NCI-H2196 treated with DMSO at 0.1 percent for 48 hours (cell line): Measurements from ENCODE around the gene MARVELD1.
"Not testable (repeated sequence)": the region's sequence is repeated elsewhere in the genome, so short reads cannot be mapped to it uniquely, and the experiment has no call there.

Experiments used
- DNase-seq: peaks from one replicate; lab custom pipeline; 2025; ENCODE audit not compliant: unreplicated experiment; lab: John Stamatoyannopoulos, UW

The MARVELD1 gene

DNA sequence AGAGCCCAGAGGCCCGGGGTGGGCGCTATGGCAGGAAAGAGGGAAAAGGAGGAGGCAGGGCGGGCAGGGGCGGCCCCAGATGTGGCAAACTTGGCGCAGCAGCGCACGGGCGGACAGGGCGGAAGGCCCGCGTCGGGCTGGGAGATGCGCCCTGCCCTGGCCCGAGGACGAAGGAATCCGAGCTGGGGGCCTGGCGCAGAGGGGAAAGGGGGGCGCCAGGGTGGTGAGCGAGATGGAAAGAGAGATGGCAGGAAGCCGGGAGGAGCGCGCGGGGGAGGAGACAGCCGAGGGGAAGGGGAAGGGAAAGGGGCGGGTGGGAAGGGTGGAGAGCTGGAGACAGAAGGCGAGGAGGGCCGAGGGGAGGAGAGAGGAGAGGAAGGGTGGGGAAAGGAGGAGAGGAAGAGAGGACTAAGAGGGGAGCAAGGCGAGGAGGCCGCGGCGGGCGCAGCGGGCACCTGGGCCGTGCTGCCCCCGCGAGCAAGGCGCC lies at the start of gene MARVELD1:
TSS of gene MARVELD1 (plus strand) at position 392 of the 487 bp plus-strand sequence. CDS start 147 bp downstream, outside the sequence.
- peak; percentile 24 for DNase-seq

DNA sequence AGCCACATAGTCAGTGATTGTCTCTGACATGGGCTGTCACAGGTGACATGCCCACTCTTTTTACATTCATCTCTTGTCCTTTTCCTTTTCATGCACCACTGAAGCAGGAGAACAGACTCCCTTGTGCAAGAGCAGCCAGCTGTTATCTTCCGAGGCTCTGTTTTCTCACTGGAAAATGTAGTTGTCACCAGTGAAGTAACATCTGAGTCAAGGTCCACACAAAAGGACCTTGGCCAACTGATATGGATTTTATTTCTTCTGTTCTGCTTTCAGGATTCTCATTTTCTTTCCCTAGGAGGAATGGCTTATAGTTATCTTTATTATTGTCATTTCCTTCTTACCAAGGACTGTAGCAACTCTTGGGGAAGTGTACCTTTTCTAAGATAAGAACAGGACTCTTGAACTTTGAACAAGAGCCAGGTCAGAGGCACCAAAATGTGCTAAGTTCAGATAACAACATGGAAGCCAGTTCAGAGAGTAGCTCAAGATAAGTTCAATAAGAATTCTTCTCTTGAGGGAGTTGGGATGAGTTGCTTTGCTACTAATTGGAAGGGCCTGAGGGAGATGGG lies 49.2 kb upstream of the MARVELD1 start:
- no peak for DNase-seq

DNA sequence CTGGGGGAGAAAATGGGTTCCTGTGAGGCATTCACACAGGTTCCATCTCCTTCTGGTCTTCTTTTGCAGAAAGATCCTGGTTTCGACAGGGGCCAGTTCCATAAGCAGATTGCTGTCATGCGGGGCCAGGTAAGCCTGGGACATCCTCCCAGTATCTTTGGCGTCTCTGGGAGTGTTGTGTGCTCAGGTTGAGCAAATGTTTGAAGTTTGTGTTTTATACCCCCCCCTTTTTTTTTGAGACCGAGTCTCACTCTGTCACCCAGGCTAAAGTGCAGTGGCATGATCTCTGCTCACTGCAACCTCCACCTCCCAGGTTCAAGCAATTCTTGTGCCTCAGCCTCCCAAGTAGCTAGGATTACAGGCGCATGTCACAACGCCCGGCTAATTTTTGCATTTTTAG lies 46.5 kb upstream of the MARVELD1 start:
- DNase-seq = no peak

DNA sequence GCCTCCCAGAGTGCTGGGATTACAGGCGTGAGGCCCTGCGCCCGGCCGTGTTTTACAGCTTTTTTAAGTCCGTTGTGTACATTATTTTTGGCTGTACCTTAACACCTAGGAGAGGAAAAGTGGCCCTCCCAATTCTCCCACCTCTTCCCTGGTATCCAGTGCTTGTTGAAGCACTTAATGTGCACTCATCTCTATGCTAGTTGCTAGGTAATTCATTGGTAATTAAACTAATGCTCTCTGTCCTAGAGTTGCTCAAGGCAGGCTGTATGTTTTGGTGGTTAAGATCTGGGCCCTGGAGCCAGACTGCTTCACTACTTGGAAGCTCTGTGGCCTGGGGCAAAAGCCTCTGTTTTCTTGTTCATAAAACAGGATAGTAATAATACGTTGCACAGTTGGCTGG lies 46.1 kb upstream of the MARVELD1 start:
- no peak for DNase-seq

DNA sequence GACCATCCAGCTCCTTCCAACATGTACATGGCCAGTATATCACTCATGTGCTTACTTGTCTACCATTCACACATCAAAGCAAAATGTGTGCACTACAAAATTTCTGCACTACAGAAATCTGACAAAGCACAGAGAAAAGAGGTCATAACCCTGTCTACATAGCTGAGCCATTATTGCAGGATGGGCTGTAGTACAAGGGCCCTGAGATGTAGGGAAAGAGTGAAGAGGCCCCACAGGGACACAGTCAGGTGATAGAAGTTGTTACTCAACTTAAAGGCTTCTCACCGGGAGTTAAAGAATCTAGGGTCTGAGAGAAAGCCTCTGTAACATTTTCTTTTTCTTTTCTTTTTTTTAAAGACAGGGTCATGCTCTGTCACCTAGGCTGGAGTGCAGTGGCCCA lies 44.0 kb upstream of the MARVELD1 start:
- no peak for DNase-seq

DNA sequence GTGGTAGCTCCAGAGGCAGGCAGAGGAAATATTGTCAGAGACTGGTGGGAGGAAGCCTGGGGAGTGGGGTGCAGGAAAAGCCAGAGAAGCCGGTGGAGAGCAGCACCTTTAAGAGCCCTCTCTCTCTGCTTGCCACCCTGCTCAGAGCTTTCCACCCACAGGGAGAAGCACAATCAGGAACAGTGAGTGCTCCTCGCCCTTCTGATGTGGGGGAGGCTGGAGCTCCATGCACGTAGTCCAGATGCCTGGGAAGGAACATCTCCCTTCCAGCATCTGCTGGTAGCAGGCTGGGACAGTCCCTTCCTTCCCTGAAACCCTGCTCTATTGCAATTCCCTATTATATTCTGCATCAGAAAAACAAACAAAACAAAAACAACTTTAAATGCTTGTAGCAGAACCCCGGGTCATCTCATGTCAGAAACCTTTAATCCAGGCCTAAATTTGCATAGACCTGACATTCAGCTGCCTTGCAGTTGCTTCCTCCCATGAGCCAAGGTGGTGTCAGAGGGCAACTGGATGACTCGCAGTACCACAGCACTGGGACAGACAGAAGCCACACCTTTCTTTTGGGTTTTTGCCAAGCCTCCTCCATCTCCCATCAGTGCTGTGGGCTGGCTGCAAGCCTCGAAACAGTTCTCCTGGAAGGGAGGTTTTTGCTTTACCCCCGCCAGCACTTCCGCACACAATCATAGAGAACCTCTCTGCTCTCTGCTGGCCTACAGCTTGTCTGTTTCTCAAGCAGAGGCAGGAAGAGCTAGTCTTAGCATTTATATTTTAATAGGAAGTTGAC lies 39.6 kb upstream of the MARVELD1 start:
- DNase-seq = peak; percentile 48

DNA sequence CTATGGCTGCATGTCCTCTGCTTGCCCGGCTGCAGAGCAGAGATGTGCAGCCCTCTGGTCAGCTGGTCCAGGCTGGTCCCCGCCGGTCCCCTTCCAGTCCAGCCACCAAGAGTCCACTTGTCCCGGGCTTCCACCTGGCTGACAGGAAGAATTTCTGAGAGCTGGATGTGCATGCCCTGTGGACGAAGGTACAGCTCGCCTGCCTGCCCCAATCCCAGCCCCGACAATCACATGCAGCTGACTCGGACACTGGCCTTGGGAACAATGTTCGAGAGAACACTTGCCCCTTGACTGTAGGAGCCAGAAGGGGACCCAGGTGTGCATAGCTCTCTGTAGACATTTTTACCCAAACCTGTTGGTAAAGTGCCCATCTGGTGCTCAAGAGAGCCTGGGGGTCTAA lies 38.3 kb upstream of the MARVELD1 start:
- no peak for DNase-seq

DNA sequence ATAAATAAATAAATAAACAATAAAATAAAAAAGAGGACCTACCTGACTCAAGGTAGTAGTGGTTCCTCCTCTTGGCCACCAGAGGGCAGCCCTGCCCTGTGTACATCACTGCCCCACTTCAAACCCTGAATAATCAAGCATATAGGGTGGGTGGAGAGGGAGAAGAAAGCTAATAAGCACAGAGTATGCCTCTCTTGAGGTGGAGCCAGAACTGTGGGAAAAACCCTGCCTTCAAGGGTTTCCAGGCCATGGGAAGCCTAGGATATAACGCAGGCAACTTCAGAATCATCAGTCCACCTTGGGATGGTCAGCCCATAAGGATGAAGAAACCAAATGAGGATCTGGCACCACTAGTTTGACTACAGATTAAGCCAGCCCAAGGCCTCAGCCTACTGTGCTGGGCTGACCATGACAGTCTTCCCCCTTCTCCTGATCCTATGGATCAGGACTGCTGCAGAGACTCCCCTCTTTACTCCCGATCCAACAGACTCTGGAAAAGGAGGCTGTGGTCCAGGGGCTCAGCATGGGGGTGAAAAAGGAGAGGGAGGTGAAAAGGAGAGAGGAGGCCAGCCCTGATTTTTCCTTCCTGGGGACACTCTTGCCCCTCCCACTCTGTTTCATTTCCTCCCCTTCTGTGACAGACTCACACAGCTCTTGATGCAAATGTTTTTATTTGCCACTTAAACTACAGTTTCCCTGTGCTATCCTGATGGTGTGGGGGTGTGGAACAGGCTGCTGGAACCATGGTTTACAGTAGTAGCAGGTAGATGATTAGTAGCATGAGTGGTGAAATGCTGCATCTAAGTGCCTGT lies 36.6 kb upstream of the MARVELD1 start:
- DNase-seq = peak; percentile 62

DNA sequence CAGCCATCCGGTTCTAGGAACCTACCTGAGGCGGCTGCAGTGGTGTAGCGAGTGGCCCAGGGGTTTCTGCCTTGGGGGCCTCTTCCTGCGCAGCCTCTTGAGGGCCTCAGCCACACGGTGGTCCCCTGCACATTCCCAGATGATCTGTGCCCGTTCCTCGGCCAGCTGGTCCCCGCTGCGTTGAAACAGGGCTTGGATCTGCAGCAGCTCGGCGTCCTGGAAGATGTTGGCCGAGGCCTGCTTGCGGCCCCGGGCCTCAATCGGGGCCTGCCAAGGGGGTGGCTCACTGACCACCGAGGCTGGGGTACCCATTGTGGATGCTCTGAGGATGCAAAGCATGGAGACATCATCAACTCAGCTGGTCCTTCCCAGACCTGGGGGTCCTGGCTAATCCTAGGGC lies 33.9 kb upstream of the MARVELD1 start:
- no peak for DNase-seq

DNA sequence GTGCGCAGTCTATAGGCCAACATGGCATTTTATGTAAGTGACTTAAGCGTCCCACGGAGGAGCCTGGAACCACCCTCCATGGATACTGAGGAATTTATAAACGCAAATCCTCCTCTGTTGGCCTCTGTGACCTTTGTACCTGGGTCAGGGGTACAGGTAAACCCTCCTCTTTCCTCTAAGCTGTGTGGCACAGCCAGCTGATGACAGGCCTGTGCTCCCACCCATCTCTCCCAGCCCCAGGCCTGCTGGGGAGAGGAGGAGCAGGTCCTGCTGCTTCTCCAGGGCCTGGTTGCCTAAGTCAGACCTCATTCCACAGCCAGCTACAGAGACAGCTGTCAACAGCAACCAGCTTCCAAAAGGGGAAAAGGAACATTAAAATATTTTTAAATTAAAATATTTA lies 31.5 kb upstream of the MARVELD1 start:
- DNase-seq = no peak

DNA sequence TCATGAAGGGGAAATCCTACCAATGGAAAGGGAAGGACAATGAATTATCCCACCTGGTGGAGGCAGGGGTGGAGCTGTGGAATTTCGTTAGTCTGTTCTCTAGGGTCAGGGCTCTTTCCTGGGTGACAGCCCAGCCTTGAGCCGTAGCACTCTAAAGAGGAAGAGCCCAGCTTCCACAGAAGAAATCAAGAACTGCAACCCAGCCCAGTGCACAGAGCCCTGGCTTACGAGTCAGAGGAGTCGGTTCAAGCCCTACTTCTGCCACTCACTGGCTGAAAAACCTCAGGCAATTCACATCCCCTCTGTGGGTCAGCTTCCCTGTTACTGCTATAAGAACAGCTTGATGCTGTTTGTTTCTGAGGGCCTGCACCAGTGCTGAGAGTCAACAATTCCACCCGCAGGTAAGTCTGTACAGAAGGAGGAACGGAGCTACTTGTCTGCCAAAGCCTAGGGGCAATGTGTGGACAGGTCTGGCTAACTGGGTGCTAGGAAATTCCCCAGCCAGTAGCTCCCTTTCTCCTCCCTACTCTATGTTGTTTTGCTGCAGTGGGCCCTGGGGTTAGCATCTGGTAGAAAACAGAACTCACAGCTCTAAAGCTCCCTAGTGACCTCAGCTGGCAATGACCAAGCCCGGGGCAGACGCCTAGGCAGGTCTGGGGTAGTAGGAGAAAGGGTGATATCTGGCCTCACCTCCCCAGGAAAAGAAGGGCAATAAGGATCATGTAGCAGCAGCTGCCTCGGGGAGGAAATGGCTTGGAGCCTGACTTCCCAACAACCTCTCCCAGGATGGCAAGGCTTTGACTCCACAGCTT lies 29.8 kb upstream of the MARVELD1 start:
- DNase-seq = peak; percentile 34

DNA sequence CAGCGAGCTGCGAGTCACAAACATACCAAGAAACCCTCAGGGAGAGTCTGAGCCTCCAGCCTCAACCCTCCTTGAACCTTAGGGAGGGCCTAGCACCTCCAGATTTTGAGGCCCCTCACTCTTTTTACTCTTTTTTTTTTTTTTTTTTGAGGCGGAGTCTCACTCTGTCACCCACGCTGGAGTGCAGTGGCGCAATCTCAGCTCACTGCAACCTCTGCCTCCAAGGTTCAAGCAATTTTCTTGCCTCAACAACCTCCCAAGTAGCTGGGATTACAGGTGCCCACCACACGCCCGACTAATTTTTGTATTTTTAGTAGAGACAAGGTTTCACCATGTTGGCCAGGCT lies 29.2 kb upstream of the MARVELD1 start:
- DNase-seq = not testable (repeated sequence)

DNA sequence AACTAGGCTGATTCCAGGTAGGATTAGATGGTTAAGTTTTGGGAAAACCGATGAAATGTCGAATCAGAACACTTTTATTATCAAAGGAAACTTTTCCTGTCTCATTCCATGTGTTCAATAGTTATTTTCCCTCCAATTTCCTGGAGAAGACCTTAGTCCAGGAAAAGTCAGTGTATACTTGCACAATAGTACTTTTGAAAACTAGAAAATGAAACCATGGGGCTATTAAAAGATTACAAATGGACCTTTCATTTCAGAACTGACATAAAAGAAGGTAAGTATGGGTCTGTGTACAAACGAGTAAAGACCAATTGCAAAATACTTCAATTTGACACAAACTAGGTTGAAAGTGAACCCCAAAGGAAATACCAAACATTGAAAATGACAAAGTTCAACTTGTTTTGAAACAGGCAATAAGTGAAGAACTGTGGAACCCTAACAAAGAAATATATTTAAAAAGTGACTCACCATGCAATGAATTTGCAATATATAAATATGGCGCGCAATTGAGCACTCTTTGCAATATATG lies 28.6 kb upstream of the MARVELD1 start:
- no peak for DNase-seq

DNA sequence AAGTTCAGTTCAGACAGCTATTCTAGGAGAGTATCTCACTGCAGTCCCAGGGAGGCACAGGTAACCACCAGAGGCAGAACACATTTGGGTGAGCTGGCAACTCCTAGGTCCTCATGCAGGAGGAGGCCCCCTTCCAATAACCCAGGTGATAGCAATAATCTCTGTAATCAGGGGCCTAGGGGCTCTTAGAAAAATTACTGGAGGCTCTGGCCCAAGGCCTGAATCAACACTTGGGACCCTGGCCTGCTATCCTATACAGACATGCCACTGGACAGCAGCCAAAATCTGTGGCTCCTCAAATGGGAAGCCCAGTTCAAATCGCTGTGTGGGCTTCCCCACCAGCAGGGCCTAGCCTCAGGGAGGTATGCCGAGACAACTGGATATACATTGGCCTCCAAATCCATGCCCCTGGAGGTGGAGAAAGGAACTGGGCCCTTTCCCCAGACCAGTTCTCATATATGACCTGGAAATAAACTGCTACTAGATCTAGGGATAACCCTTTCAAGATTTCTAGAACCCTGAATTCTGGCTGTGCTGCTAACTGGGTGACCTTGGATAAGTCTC lies 28.1 kb upstream of the MARVELD1 start:
- no peak for DNase-seq

DNA sequence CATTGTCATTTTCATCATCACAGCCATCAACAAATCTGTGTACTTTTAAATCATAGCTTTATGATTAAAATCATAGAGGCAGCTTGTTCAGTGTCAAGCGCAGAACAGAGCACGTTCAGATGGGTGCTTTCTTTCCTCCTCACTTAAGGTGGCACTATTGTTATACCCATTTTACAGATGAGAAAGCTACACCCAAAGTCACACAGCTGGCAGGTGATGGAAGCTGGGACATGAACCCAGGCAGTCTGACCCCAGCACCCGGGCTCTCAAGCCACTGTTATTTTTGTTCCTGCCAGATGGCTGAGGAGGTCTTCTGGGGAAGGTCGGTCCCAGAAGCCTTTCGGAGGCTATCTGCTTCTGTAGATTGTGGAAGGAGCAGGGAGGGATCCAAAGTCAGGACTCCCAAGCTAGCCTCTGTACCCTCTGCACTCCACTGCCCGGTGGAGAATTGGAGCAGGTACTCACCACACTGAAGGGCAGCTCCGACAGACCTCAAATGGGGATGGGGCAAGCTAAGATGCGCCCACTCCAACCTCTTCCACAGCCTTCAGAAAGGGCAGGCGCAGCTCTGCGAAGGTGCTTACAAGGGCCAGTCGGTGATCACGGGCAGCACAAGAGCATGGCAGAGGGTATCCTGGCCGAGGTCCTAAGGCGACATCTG lies 27.1 kb upstream of the MARVELD1 start:
- DNase-seq = no peak

DNA sequence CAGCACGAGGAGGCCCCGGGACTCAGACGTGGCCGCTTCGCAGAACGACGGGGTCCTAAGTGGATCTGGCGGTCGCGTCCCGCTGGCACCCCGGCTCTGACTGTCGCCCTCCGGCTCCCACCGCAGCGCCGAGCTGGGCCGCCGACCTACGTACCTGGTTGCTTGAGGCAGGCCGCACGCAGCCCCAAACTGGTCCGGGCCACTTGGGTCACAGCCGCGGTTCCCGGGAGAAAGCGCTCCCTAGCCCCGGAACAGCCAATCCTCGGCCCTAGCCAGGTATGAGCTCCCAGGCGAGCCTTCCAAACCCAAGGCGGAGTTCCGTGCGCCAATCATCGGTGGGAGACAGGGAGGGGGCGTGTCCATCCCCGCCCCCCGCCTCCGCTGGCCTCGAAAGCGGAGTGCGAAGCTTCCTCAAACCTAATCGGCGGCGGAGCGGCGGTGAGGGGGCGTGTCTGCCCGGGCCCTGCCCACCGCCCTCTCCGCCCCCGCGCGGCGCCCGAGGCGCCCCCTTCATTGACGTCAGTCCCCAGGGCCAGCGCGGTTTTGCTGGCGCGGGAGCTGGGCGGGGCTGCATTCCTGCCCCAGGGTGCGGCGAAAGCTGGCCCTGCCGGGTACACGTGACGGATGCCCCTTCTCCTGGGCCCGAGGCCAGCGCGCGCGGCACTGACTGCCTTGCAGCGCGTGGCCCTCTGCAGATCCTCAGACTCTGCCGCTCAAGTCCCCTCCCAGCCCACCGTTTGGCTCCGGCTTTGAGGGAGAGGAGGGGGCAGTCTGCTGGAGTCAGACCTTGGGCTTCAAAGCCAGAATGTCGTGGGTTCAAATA lies 26.4 kb upstream of the MARVELD1 start, which contains the start of gene AVPI1:
TSS of gene AVPI1 (minus strand) at position 280 of the 823 bp plus-strand sequence. CDS start 7,336 bp downstream, outside the sequence.
- peak; percentile 97 for DNase-seq

DNA sequence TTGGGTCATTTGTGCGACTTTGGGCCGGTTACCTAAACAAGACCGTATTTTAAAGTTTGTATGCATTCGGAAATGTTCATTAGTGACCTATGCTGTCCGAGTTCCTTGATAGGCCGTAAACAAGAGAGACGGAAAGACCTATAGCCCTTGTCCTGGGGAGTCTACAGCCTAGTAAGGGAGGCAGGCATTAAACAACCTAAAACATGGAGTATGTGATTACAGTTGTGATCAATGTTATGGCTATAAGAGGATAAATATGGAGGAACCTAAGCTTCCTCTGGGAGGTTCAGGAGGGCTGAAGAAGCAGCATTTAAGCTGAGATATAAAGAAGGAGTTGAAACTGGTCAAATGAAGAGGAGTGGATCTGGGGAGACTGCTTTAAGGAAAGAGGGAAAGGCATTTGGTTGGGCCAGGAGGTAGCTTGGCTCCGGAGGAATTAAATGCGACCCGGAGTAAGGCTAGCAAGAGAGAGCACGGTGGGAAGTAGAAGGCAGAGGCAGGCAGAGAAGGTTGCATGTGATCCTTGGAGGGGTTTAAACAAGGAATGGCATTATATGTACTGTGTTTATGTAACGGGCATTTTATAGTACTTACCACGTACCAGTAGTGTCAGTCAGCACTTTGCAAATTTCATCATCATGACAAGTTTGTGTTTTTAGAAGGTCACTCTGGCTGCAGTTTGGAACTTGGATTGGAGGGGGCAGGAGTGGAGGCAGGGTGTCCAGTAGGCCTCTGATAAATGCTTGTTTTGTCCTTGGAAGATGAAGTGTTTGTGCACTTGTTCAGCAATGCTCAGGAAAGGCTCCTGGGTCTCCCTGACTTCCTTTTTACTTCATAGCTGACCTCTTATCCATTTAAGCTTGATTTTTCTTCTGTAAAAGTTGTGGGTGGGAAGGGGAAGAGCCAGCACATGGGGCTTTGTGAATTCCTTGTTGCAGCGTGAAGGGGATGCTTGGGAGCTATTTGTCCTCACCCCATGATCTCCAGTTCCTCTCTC lies 25.4 kb upstream of the MARVELD1 start:
- no peak for DNase-seq

DNA sequence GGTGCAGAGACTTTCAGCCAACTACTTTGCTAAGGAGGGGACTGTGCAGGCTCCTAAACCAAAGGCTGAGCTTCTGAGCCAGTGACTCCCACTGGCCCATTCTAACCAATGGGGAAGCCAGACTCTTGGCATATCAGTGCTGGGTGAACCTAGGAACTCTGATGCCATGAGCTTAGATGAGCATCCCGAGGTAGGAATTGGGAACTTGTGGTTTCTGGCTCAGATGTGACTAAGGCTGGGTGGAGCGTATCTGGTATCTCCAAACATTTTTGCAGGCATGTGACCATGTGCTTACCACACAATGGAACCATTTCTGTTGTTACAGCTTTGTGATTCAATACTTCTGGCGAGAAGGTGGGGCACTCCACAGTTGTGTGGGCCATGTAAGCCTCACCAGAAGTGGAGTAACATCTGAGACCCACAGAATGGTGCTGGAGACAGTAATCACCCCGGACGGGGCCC lies 23.9 kb upstream of the MARVELD1 start:
- DNase-seq = no peak
